Breast epithelium (tissue), 4 donors: ENCODE measurements around the gene PDK2. TPM values are rescaled to one million over a fixed set of nuclear protein-coding genes. Genes with fewer than 3 reads are reported as not detected.

ENCODE experiments used
- DNase-seq, 2 donors: peaks; one replicate each; pipeline ENCODE4 v3.0.0-alpha.2; 2019; ENCODE audit warnings: low spot score in 2 of 2
- H3K27ac ChIP-seq, 2 donors: fragments of 200-600 bp; sonication (generic) in 1 of 2; one replicate each; pipeline ENCODE4 v1.5.1; 2016 to 2019; ENCODE audit warnings: mild to moderate bottlenecking in 1 of 2
- H3K27me3 ChIP-seq, 2 donors: fragments of 200-600 bp; sonication (generic) in 1 of 2; one replicate each; pipeline versions ENCODE4 v1.5.1 to v1.6.0; 2017 to 2019; ENCODE audit warnings: control low read depth in 1 of 2, mild to moderate bottlenecking in 1 of 2
- H3K36me3 ChIP-seq: fragments of 200-600 bp; one replicate; pipeline ENCODE4 v1.5.1; 2019
- H3K4me1 ChIP-seq, 2 donors: fragments of 200-600 bp; sonication (generic); one replicate each; pipeline ENCODE4 v1.5.1; 2016 to 2019; ENCODE audit warnings: control low read depth in 1 of 2
- H3K4me3 ChIP-seq, 3 donors: fragments of 200-600 bp; sonication (generic); 1 replicate in 2 of 3; 2 replicates in 1 of 3; pipeline ENCODE4 v1.5.1; 2016 to 2019; ENCODE audit warnings: mild to moderate bottlenecking in 3 of 3, moderate library complexity in 2 of 3
- H3K9me3 ChIP-seq, 2 donors: fragments of 200-600 bp; sonication (generic) in 1 of 2; one replicate each; pipeline ENCODE4 v1.5.1; 2016 to 2019; ENCODE audit warnings: control low read depth in 1 of 2
- POLR2A ChIP-seq: fragments of 450-650 bp; IDR thresholded peaks from one replicate; pipeline ENCODE4 v1.6.1; 2016; ENCODE audit warnings: antibody characterized with exemption, mild to moderate bottlenecking, moderate library complexity
- POLR2AphosphoS5 ChIP-seq, 3 donors: sonication (generic); formaldehyde crosslinking; IDR thresholded peaks; one replicate each; pipeline ENCODE4 v1.6.1; 2017; ENCODE audit warnings: antibody characterized with exemption in 3 of 3
- intact Hi-C: fragments of 100-400 bp; cut with DNase I; formaldehyde crosslinking; loops from one replicate; pipeline ENCODE4 v1.15.1; 2023; ENCODE audit warnings: low total_unique reads
- total RNA-seq, 3 donors: library from RNA; depleted of rRNA; stranded (reverse); fragments of >200 nt; gene quantifications; one replicate each; pipeline ENCODE4 v1.1.0, GENCODE V29; 2016
- TF ChIP-seq, protein P1 (sequence below), 3 donors: fragments of 450-650 bp; IDR thresholded peaks; one replicate each; pipeline ENCODE4 v1.5.1; 2016 to 2017; ENCODE audit warnings: antibody characterized with exemption in 3 of 3, mild to moderate bottlenecking in 3 of 3, moderate library complexity in 3 of 3

The PDK2 gene
- total RNA-seq, 3 donors from 2014 or later, result 28.2 to 53.4 (median 30.5) TPM

DNA sequence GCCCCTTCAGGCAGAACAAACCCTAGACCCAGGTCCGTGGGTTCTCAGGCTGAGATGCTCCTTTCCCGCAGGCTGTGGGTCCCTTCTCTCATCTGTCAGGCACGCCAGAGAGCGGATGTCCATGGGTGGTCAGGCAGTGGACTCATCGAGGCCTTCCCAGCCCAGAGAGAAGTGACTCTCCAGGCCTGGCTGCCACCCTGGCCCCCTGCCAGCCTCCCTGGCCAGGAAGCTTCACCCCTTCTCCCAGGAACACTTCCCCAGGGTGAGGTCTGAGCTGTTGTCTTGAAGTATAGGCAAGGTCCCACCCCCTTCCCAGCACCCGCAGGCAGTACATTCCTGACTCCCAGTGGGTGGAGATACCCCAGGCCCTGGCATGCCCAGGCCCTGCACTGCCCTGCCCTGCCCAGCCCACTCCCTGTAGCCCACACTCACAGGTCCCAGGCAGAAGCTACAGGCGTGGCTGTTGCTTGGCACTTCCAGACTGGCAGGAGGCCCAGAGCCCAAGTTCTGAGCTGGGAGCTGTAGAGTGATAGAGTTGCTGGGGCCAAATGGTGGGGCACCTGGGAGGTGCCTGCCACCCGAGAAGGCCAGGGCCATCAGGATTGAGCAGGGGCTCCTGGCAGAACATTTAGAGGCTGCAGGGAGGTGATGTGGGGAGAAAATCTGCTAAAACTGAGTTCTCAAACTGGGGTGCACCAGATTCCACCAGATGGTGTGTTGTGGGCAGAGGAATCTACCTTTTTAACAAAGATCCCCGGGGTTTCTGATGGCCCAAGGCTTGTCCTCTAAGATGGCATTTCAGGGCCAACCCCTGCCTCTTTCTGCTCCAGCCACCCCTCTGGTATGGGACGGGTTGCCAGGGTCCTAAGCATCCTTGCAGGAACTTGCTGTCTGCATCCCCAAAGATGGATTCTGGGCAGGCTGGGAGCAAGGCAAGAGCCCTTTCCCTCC lies 32.6 kb upstream of the PDK2 start:
- intact Hi-C loops, result loop anchor here (5.0 kb wide), 1 partner anchor 35 kb away; no protein-coding TSS in a partner anchor
- H3K36me3 ChIP-seq, result no peaks in the 10 kb centered on the region
- DNase-seq, result peak; percentile 84 to 95
- no peaks in the 10 kb centered on the region for H3K27me3 ChIP-seq
- no peaks in the 10 kb centered on the region for H3K9me3 ChIP-seq
- TF ChIP-seq, protein P1, sequence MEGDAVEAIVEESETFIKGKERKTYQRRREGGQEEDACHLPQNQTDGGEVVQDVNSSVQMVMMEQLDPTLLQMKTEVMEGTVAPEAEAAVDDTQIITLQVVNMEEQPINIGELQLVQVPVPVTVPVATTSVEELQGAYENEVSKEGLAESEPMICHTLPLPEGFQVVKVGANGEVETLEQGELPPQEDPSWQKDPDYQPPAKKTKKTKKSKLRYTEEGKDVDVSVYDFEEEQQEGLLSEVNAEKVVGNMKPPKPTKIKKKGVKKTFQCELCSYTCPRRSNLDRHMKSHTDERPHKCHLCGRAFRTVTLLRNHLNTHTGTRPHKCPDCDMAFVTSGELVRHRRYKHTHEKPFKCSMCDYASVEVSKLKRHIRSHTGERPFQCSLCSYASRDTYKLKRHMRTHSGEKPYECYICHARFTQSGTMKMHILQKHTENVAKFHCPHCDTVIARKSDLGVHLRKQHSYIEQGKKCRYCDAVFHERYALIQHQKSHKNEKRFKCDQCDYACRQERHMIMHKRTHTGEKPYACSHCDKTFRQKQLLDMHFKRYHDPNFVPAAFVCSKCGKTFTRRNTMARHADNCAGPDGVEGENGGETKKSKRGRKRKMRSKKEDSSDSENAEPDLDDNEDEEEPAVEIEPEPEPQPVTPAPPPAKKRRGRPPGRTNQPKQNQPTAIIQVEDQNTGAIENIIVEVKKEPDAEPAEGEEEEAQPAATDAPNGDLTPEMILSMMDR (IDR thresholded peaks at IDR 0.05), result no peak
- peak in 2 of 3 donors; percentile 25 to 33 for TF ChIP-seq POLR2AphosphoS5 (IDR thresholded peaks at IDR 0.05)
- peaks cover 18 to 40% of the 10 kb centered on the region in 2 donors for H3K4me1 ChIP-seq
- peak overlapping the region in 1 of 3 donors; percentile 11 for H3K4me3 ChIP-seq
- H3K27ac ChIP-seq, result peak overlapping the region; percentile 93 to 96

DNA sequence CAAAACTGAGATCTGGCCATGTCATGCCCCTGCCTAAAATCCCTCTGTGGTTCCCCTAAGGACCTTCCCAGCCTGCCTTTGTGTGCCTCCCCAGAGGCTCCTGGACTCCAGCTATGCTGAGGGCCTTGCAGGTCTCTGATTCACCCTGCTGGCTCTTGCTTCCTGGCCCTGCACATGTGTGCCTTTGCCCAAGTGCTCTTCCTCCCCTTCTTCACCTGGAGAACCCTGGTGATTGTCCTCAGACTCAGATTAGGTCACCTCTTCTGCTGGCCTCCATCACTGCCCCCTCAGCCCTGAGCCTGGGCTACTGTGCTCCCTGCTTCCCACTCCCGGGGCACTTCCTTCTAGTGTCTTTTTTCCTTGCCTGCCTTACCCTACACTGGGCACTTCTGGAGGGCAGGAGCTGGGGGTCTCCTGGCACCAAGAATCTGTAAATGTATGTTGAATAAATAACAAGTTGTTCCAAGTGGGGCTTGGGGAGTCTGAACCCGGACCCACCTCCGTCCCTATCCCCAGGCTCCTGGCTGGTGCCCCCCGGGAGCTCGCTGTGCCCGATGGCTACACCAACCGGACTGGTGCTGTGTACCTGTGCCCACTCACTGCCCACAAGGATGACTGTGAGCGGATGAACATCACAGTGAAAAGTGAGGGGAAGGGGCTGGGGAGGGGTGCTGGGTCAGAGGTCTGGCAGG lies 31.4 kb upstream of the PDK2 start:
- Histone ChIP-seq H3K4me1 (peaks cover 18 to 40% of the 10 kb centered on the region in 2 donors), H3K27ac (peak overlapping the region; percentile 93 to 96), H3K27me3 (no peaks in the 10 kb centered on the region), H3K9me3 (no peaks in the 10 kb centered on the region), H3K4me3 (no peak overlapping the region), H3K36me3 (no peaks in the 10 kb centered on the region)
- intact Hi-C loops, result loop anchor here (5.0 kb wide), 1 partner anchor 36 kb away; no protein-coding TSS in a partner anchor
- DNase-seq, result no peak
- TF ChIP-seq, protein P1 (IDR thresholded peaks at IDR 0.05), result no peak
- TF ChIP-seq POLR2AphosphoS5 (IDR thresholded peaks at IDR 0.05) (no peak), POLR2A (no peak)

DNA sequence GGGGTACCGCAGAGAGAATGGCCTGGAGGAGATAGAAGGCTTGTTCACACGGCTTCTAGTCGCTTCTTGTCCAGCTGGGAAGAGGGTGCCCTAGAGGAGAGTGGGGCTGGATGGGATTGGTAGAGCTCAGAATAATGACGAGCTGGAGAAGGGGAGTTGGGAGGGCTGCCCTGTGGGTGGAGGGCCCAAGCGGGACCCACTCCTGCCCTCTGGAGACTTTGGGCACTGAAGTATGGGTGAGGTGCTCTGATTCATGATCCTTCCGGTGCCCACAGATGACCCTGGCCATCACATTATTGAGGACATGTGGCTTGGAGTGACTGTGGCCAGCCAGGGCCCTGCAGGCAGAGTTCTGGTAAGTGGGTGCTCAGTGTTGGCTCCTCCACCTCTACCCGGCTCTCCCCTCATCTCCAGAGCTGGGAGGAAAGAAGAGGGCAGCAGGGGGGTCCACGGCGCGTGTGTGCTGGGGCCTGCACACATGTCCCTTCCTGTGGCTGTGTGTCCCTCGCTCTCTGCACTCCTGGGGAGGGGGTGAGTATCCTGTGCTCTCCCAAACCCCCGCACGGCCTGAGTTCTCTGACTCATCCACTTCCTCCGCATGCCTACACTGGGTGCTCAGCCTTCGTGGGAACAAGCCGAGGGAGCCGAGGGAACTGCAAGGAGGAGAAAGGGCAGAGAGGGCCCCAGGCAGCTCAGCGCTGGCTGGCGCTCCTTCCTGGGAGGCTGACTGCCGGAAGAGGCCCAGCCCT lies 30.7 kb upstream of the PDK2 start:
- intact Hi-C loops, result loop anchor here (5.0 kb wide), 1 partner anchor 37 kb away; no protein-coding TSS in a partner anchor

DNA sequence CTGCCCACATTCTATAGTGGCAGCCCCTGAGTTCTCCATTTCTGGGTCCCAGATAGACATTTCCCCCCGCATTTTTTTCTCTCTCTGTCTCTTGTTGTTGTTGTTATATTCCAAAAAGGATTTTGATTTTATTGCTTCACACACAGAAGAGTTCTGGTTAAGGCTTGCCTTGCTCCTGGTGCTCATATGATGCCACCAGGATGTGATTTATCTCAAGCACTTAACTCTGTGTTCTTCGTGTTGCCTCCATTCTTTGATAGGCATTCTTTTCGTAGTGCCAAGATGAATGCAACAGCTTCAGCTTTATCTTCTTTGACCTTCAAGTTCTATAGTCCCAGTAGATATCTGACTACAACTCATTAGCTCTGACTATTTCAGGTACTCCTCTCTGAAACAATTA lies 30.1 kb upstream of the PDK2 start:
- peak overlapping the region; percentile 93 to 96 for H3K27ac ChIP-seq

More for the DNA sequence above, 30.7 kb upstream of the PDK2 start:
- peak; percentile 74 to 76 for DNase-seq
- H3K27me3 ChIP-seq, result no peaks in the 10 kb centered on the region
- no peaks in the 10 kb centered on the region for H3K36me3 ChIP-seq
- no peaks in the 10 kb centered on the region for H3K9me3 ChIP-seq
- H3K4me3 ChIP-seq, result peak overlapping the region in 1 of 3 donors; percentile 27
- TF ChIP-seq POLR2AphosphoS5 (IDR thresholded peaks at IDR 0.05) (peak in 1 of 3 donors; percentile 45), POLR2A (no peak)
- TF ChIP-seq, protein P1 (IDR thresholded peaks at IDR 0.05), result peak in 1 of 3 donors; percentile 33
- H3K27ac ChIP-seq, result peak overlapping the region; percentile 93 to 96
- H3K4me1 ChIP-seq, result peaks cover 18 to 39% of the 10 kb centered on the region in 2 donors

More for the DNA sequence above, 30.1 kb upstream of the PDK2 start:
- Histone ChIP-seq H3K9me3 (no peaks in the 10 kb centered on the region), H3K4me1 (peaks cover 18 to 33% of the 10 kb centered on the region in 2 donors), H3K4me3 (peak overlapping the region in 1 of 3 donors; percentile 27), H3K27me3 (no peaks in the 10 kb centered on the region), H3K36me3 (no peaks in the 10 kb centered on the region)
- no peak for DNase-seq
- intact Hi-C loops, result no loop called here
- no peak for TF ChIP-seq POLR2AphosphoS5 (IDR thresholded peaks at IDR 0.05)
- TF ChIP-seq POLR2A, result no peak
- TF ChIP-seq, protein P1 (IDR thresholded peaks at IDR 0.05), result no peak
